Spleen (tissue), 7 donors: ENCODE results near the gene KIF7.

ENCODE experiments used
- POLR2A ChIP-seq, 3 donors: fragments of 450-650 bp; IDR thresholded peaks; one replicate each; pipeline ENCODE4 v1.5.1; 2017; ENCODE audit warnings: antibody characterized with exemption in 3 of 3, mild to moderate bottlenecking in 1 of 3
- POLR2AphosphoS5 ChIP-seq, 3 donors: sonication (generic); formaldehyde crosslinking; IDR thresholded peaks; one replicate each; pipeline ENCODE4 v1.5.1; 2017; ENCODE audit warnings: antibody characterized with exemption in 3 of 3
- TF ChIP-seq, protein P1 (sequence below), 11 experiments: fragments of 200-600 bp in 7 of 11; fragments of 450-650 bp in 4 of 11; sonication (generic) in 4 of 11; IDR thresholded peaks in 8 of 11; conservative IDR thresholded peaks in 3 of 11; 1 replicate in 7 of 11; 2 replicates in 4 of 11; pipeline versions ENCODE4 v1.4.0 to v1.8.0; 2016 to 2021; ENCODE audit warnings: antibody characterized with exemption in 11 of 11, inconsistent platforms in 4 of 11, mild to moderate bottlenecking in 1 of 11
- donor health status: DM: no; HTN: no; CAD: no; lungs with moderate emphysema.
- donor health status: DM: no; HTN: no; CAD: no.
- donor health status: DM: no; HTN: no; CAD: no.

DNA sequence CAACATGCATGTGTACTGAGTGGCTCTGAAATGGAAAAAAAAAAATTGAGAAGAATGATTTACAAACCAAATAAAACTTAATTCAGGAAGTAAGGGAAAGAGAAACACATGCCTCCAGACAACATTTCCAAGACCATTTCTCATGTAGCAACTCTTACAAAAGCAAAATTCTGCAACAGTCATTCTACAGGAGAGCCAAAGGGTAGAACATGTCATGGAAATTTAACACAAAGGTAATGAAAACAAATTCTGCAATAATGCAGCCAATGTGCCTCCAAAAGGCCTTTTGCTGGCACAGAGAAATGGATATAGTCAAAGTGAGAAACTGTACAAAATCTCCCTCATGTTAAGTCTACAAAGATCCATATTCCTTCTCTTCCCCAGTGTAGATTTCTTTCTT is 31.3 kb upstream of the KIF7 start:
- TF ChIP-seq, protein P1, sequence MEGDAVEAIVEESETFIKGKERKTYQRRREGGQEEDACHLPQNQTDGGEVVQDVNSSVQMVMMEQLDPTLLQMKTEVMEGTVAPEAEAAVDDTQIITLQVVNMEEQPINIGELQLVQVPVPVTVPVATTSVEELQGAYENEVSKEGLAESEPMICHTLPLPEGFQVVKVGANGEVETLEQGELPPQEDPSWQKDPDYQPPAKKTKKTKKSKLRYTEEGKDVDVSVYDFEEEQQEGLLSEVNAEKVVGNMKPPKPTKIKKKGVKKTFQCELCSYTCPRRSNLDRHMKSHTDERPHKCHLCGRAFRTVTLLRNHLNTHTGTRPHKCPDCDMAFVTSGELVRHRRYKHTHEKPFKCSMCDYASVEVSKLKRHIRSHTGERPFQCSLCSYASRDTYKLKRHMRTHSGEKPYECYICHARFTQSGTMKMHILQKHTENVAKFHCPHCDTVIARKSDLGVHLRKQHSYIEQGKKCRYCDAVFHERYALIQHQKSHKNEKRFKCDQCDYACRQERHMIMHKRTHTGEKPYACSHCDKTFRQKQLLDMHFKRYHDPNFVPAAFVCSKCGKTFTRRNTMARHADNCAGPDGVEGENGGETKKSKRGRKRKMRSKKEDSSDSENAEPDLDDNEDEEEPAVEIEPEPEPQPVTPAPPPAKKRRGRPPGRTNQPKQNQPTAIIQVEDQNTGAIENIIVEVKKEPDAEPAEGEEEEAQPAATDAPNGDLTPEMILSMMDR (IDR thresholded peaks at IDR 0.05 in 8 of 11, conservative IDR thresholded peaks at IDR 0.05 in 3 of 11), result no peak
- TF ChIP-seq POLR2A (IDR thresholded peaks at IDR 0.05) (no peak), POLR2AphosphoS5 (IDR thresholded peaks at IDR 0.05) (no peak)
